Uterus (tissue), 2 donors: ENCODE data around the gene KRTAP5-11.
A peak's percentile ranks its signal among the peaks of the same experiment; 100 is the strongest.

Source experiments
- CTCF ChIP-seq, 4 experiments: fragments of 200-600 bp in 2 of 4; fragments of 450-650 bp in 2 of 4; sonication (generic) in 2 of 4; IDR thresholded peaks; one replicate each; pipeline ENCODE4 v1.5.1; 2016 to 2019; ENCODE audit warnings: antibody characterized with exemption in 4 of 4, mild to moderate bottlenecking in 2 of 4, moderate library complexity in 1 of 4
- POLR2A ChIP-seq, 2 donors: fragments of 450-650 bp; IDR thresholded peaks; one replicate each; pipeline ENCODE4 v1.6.1; 2016; ENCODE audit warnings: antibody characterized with exemption in 2 of 2, mild to moderate bottlenecking in 1 of 2, moderate library complexity in 1 of 2

GRCh38 chr11:71580057-71581003, 2.3 kb downstream of the KRTAP5-11 start:
- peak; percentile 43 to 66 (median 55) for TF ChIP-seq CTCF (IDR thresholded peaks at IDR 0.05)
- no peak for TF ChIP-seq POLR2A (IDR thresholded peaks at IDR 0.05)
